ENCODE data around the gene STX2. TPM values are rescaled to one million over a fixed set of nuclear protein-coding genes. Genes with fewer than 3 reads are reported as not detected.

The STX2 gene
- total and polyA plus RNA-seq, 10 of the 15 experiments (the other 5 are each of a cell fraction or from before 2014, with no cell fraction given): 6.0 to 22.2 (median 10.0) TPM

GRCh38 chr12:130872179-130873096, 33.4 kb upstream of the STX2 start (continued):
- TF ChIP-seq, protein P1, sequence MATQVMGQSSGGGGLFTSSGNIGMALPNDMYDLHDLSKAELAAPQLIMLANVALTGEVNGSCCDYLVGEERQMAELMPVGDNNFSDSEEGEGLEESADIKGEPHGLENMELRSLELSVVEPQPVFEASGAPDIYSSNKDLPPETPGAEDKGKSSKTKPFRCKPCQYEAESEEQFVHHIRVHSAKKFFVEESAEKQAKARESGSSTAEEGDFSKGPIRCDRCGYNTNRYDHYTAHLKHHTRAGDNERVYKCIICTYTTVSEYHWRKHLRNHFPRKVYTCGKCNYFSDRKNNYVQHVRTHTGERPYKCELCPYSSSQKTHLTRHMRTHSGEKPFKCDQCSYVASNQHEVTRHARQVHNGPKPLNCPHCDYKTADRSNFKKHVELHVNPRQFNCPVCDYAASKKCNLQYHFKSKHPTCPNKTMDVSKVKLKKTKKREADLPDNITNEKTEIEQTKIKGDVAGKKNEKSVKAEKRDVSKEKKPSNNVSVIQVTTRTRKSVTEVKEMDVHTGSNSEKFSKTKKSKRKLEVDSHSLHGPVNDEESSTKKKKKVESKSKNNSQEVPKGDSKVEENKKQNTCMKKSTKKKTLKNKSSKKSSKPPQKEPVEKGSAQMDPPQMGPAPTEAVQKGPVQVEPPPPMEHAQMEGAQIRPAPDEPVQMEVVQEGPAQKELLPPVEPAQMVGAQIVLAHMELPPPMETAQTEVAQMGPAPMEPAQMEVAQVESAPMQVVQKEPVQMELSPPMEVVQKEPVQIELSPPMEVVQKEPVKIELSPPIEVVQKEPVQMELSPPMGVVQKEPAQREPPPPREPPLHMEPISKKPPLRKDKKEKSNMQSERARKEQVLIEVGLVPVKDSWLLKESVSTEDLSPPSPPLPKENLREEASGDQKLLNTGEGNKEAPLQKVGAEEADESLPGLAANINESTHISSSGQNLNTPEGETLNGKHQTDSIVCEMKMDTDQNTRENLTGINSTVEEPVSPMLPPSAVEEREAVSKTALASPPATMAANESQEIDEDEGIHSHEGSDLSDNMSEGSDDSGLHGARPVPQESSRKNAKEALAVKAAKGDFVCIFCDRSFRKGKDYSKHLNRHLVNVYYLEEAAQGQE (IDR thresholded peaks at IDR 0.05; ENCODE audit: low read depth, low read length): no peak
- TF ChIP-seq SIN3A (IDR thresholded peaks at IDR 0.05; ENCODE audit: low read depth, low read length) (0 out of 2 replicates have a peak, but pooled peaks have one; percentile 39), ATF7 (IDR thresholded peaks at IDR 0.05; ENCODE audit: low read depth) (no peak), NFXL1 (IDR thresholded peaks at IDR 0.05; ENCODE audit: borderline replicate concordance) (no peak)

Data from GM12878 (cell line).